HepG2 (cell line): ENCODE results near the gene DGKG. TPM values are rescaled to one million over a fixed set of nuclear protein-coding genes. Genes with fewer than 3 reads are reported as not detected.

Experiments
- AFF4 ChIP-seq: sonication (generic); formaldehyde crosslinking; IDR thresholded peaks from 2 replicates; pipeline ENCODE4 v1.4.0; 2020; ENCODE audit warnings: missing genetic modification reagents
- BCL3 ChIP-seq: sonication (generic); formaldehyde crosslinking; IDR thresholded peaks from 2 replicates; pipeline ENCODE4 v1.5.1; 2020; ENCODE audit warnings: mild to moderate bottlenecking, missing genetic modification reagents, moderate library complexity
- ELF1 ChIP-seq: sonication (generic); formaldehyde crosslinking; IDR thresholded peaks from 2 replicates; pipeline ENCODE4 v1.4.0; 2020; ENCODE audit warnings: missing genetic modification reagents
- HHEX ChIP-seq: IDR thresholded peaks from 2 replicates; pipeline ENCODE4 v1.6.1; 2016; ENCODE audit warnings: control low read depth
- HOXD1 ChIP-seq: sonication (generic); formaldehyde crosslinking; IDR thresholded peaks from 2 replicates; pipeline ENCODE4 v1.5.0; 2020; ENCODE audit warnings: missing genetic modification reagents
- IRX3 ChIP-seq: sonication (generic); formaldehyde crosslinking; IDR thresholded peaks from 2 replicates; pipeline ENCODE4 v1.8.1; 2023; ENCODE audit warnings: mild to moderate bottlenecking, low read depth, missing genetic modification reagents, borderline replicate concordance
- KMT2B ChIP-seq: IDR thresholded peaks from 2 replicates; pipeline ENCODE4 v1.6.1; 2016; ENCODE audit warnings: missing genetic modification reagents, missing compliant biosample characterization
- TMF1 ChIP-seq: sonication (generic); formaldehyde crosslinking; IDR thresholded peaks from 2 replicates; pipeline ENCODE4 v1.8.1; 2022; ENCODE audit warnings: low read depth, missing genetic modification reagents
- TOPORS ChIP-seq: sonication (generic); formaldehyde crosslinking; IDR thresholded peaks from 2 replicates; pipeline ENCODE4 v1.8.0; 2023; ENCODE audit warnings: mild to moderate bottlenecking, missing genetic modification reagents
- UBTF ChIP-seq: sonication (generic); formaldehyde crosslinking; IDR thresholded peaks from 2 replicates; pipeline ENCODE4 v1.4.0; 2020; ENCODE audit warnings: mild to moderate bottlenecking, missing genetic modification reagents
- ZBTB26 ChIP-seq: IDR thresholded peaks from 2 replicates; pipeline ENCODE4 v1.6.1; 2016; ENCODE audit warnings: missing compliant biosample characterization, missing genetic modification reagents, borderline replicate concordance
- ZNF234 ChIP-seq: sonication (generic); formaldehyde crosslinking; conservative IDR thresholded peaks from 2 replicates; pipeline ENCODE4 v1.5.1; 2020; ENCODE audit warnings: mild to moderate bottlenecking, missing genetic modification reagents
- ZNF572 ChIP-seq: sonication (generic); formaldehyde crosslinking; IDR thresholded peaks from 2 replicates; pipeline ENCODE4 v1.5.1; 2020; ENCODE audit warnings: mild to moderate bottlenecking, missing genetic modification reagents
- ZNF737 ChIP-seq: sonication (generic); formaldehyde crosslinking; IDR thresholded peaks from 2 replicates; pipeline ENCODE4 v1.5.0; 2020; ENCODE audit warnings: missing genetic modification reagents, mild to moderate bottlenecking, borderline replicate concordance
- ZNF766 ChIP-seq: sonication (generic); formaldehyde crosslinking; IDR thresholded peaks from 2 replicates; pipeline ENCODE4 v1.5.0; 2020; ENCODE audit warnings: missing genetic modification reagents, borderline replicate concordance
- ZNF776 ChIP-seq: sonication (generic); formaldehyde crosslinking; IDR thresholded peaks from 2 replicates; pipeline ENCODE4 v1.4.0; 2020; ENCODE audit warnings: mild to moderate bottlenecking, missing genetic modification reagents
- ZNF879 ChIP-seq: sonication (generic); formaldehyde crosslinking; IDR thresholded peaks from 2 replicates; pipeline ENCODE4 v1.8.1; 2023; ENCODE audit warnings: missing genetic modification reagents
- ZNF891 ChIP-seq: sonication (generic); formaldehyde crosslinking; IDR thresholded peaks from 2 replicates; pipeline ENCODE4 v1.5.0; 2020; ENCODE audit warnings: mild to moderate bottlenecking, missing genetic modification reagents
- ZSCAN31 ChIP-seq: sonication (generic); formaldehyde crosslinking; IDR thresholded peaks from 2 replicates; pipeline ENCODE4 v1.5.0; 2020; ENCODE audit warnings: low read depth, mild to moderate bottlenecking, missing genetic modification reagents
- polyA plus RNA-seq, 8 experiments: library from polyadenylated mRNA; depleted of rRNA in 3 of 8; stranded (reverse) in 7 of 8; unstranded in 1 of 8; fragments of >200 nt; fragmentation: Illumina TruSeq in 4 of 8; extraction: Trizol in 4 of 8; gene quantifications; 2 replicates each; pipeline versions ENCODE4 v1.2.1 to v1.2.3, GENCODE V29; 2011 to 2016; ENCODE audit warnings: low read depth in 4 of 8, missing spikeins in 1 of 8, mixed read lengths in 1 of 8; ENCODE audit not compliant: insufficient read depth in 1 of 8
- total RNA-seq, 5 experiments: library from RNA; depleted of rRNA; stranded (reverse); fragments of >200 nt; fragmentation: Illumina TruSeq; extraction: Trizol; gene quantifications; 2 replicates each; pipeline ENCODE4 v1.2.3, GENCODE V29; 2016; ENCODE audit warnings: low read depth in 1 of 5
- TF ChIP-seq, protein P1 (sequence below): sonication (generic); formaldehyde crosslinking; IDR thresholded peaks from 2 replicates; pipeline ENCODE4 v1.5.0; 2020; ENCODE audit warnings: missing genetic modification reagents, mild to moderate bottlenecking, borderline replicate concordance

DGKG gene
- total and polyA plus RNA-seq, 2 of the 13 experiments (the other 11 are each of a cell fraction or from before 2014, with no cell fraction given), result 3.8 to 6.2 TPM

- TF ChIP-seq ZBTB26 (CRISPR knock-in tag) (no peak), BCL3 (CRISPR knock-in tag) (0 out of 2 replicates have a peak, but pooled peaks have one; percentile 5), HHEX (CRISPR knock-in tag) (no peak), ZNF776 (no peak), TMF1 (CRISPR knock-in tag) (no peak), TOPORS (CRISPR knock-in tag) (no peak), IRX3 (CRISPR knock-in tag) (no peak), ZNF737 (CRISPR knock-in tag) (no peak), ZNF879 (no peak), AFF4 (CRISPR knock-in tag) (no peak), ZNF234 (no peak), ELF1 (CRISPR knock-in tag) (no peak), ZNF891 (CRISPR knock-in tag) (0 out of 2 replicates have a peak, but pooled peaks have one; percentile 11), UBTF (CRISPR knock-in tag) (no peak; the same call in 1 of the 2 replicates), ZNF572 (CRISPR knock-in tag) (0 out of 2 replicates have a peak, but pooled peaks have one; percentile 63), HOXD1 (CRISPR knock-in tag) (0 out of 2 replicates have a peak, but pooled peaks have one; percentile 19), ZNF766 (CRISPR knock-in tag) (no peak), ZSCAN31 (CRISPR knock-in tag) (no peak), KMT2B (CRISPR knock-in tag) (no peak)
- TF ChIP-seq, protein P1, sequence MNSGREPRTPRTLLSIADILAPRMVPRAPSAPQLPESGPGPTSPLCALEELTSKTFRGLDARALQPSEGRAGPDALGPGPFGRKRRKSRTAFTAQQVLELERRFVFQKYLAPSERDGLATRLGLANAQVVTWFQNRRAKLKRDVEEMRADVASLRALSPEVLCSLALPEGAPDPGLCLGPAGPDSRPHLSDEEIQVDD (CRISPR knock-in tag), result no peak
These were observed 253.7 kb downstream of the DGKG start (continued) for GRCh38 chr3:186108106-186108940.
